SK-N-SH (cell line): Measurements from ENCODE around the gene CENATAC. TPM values are rescaled to one million over a fixed set of nuclear protein-coding genes. Genes with fewer than 3 reads are reported as not detected.

Experiments
- CTCF ChIA-PET: fragments of 300-600, 350-600 bp; formaldehyde crosslinking; extraction: SDS; loops from one replicate; lab custom pipeline; 2021; lab: Yijun Ruan, JAX
- POLR2A ChIA-PET: fragments of 350-600 bp; sonication (Branson Sonifier 250); formaldehyde crosslinking; extraction: SDS; loops from one replicate; lab custom pipeline; 2020; ENCODE audit warnings: antibody characterized with exemption, inconsistent platforms; lab: Yijun Ruan, JAX
- DNase-seq: peaks from one replicate; pipeline ENCODE4 v3.0.0; 2012
- H2AFZ ChIP-seq: fragments of 200-600 bp; sonication (generic); 2 replicates; pipeline ENCODE4 v1.8.1; 2016; ENCODE audit warnings: antibody characterized with exemption, mild to moderate bottlenecking, low read depth
- H3F3A ChIP-seq: fragments of 200-600 bp; sonication (generic); replicated peaks from 2 replicates; pipeline ENCODE3; 2016; ENCODE audit warnings: antibody characterized with exemption, mild to moderate bottlenecking; ENCODE audit not compliant: insufficient read depth
- H3K27ac ChIP-seq, 2 experiments: fragments of 200-500 bp in 1 of 2; fragments of 200-600 bp in 1 of 2; sonication (Bioruptor generic) in 1 of 2; sonication (generic), shearing (Covaris generic) in 1 of 2; 2 replicates each; pipeline versions ENCODE4 v1.5.1 to v1.6.1; 2014 to 2016; ENCODE audit warnings: low read depth in 2 of 2, inconsistent platforms in 1 of 2, low read length in 1 of 2, mild to moderate bottlenecking in 1 of 2, mixed read lengths in 1 of 2
- H3K27me3 ChIP-seq: fragments of 200-600 bp; sonication (generic), shearing (Covaris generic); 2 replicates; pipeline ENCODE4 v1.6.1; 2016; ENCODE audit warnings: mixed run types; ENCODE audit not compliant: insufficient read depth
- H3K36me3 ChIP-seq, 2 experiments: fragments of 200-500 bp in 1 of 2; fragments of 200-600 bp in 1 of 2; sonication (Bioruptor generic) in 1 of 2; sonication (generic) in 1 of 2; replicated peaks in 1 of 2; 2 replicates each; pipeline versions ENCODE3 to v1.5.1; 2014 to 2016; ENCODE audit warnings: low read length in 1 of 2, mild to moderate bottlenecking in 1 of 2; ENCODE audit not compliant: insufficient read depth in 2 of 2, control insufficient read depth in 1 of 2
- H3K4me1 ChIP-seq, 2 experiments: fragments of 200-500 bp in 1 of 2; fragments of 200-600 bp in 1 of 2; sonication (Bioruptor generic) in 1 of 2; sonication (generic), shearing (Covaris generic) in 1 of 2; 2 replicates each; pipeline versions ENCODE4 v1.5.1 to v1.6.1; 2014 to 2016; ENCODE audit warnings: low read depth in 1 of 2, low read length in 1 of 2, mixed run types in 1 of 2; ENCODE audit not compliant: insufficient read depth in 2 of 2, control insufficient read depth in 1 of 2
- H3K4me2 ChIP-seq: fragments of 200-600 bp; sonication (generic), shearing (Covaris generic); 2 replicates; pipeline ENCODE4 v1.6.1; 2017; ENCODE audit warnings: mixed run types
- H3K4me3 ChIP-seq, 2 experiments: fragments of 200-500 bp in 1 of 2; fragments of 200-600 bp in 1 of 2; sonication (Bioruptor generic) in 1 of 2; sonication (generic), shearing (Covaris generic) in 1 of 2; 2 replicates each; pipeline versions ENCODE4 v1.5.1 to v1.8.1; 2014 to 2016; ENCODE audit warnings: low read depth in 2 of 2, inconsistent platforms in 1 of 2, low read length in 1 of 2, mild to moderate bottlenecking in 1 of 2, mixed read lengths in 1 of 2, moderate library complexity in 1 of 2
- H3K79me2 ChIP-seq: fragments of 200-600 bp; sonication (generic); 2 replicates; pipeline ENCODE4 v1.8.1; 2017; ENCODE audit warnings: mild to moderate bottlenecking; ENCODE audit not compliant: insufficient read depth
- H3K9ac ChIP-seq: fragments of 200-600 bp; sonication (generic); 2 replicates; pipeline ENCODE4 v1.6.1; 2017; ENCODE audit warnings: mixed run types
- H3K9me2 ChIP-seq: fragments of 200-600 bp; sonication (generic); 2 replicates; pipeline ENCODE4 v1.6.1; 2017; ENCODE audit warnings: mixed run types
- H3K9me3 ChIP-seq: fragments of 200-600 bp; sonication (generic); 2 replicates; pipeline ENCODE4 v1.6.1; 2017; ENCODE audit warnings: mixed run types, mild to moderate bottlenecking, moderate library complexity
- H4K20me1 ChIP-seq: fragments of 200-600 bp; sonication (generic); 2 replicates; pipeline ENCODE4 v1.6.1; 2017; ENCODE audit warnings: mild to moderate bottlenecking, mixed run types; ENCODE audit not compliant: insufficient read depth
- CHD2 ChIP-seq: fragments of 150-350 bp; IDR thresholded peaks from 2 replicates; pipeline ENCODE4 v1.6.1; 2018; ENCODE audit warnings: low read length; ENCODE audit not compliant: partially characterized antibody
- ELF1 ChIP-seq: IDR thresholded peaks from 2 replicates; pipeline ENCODE4 v1.4.0; 2012
- EP300 ChIP-seq, 2 experiments: IDR thresholded peaks; 2 replicates each; pipeline versions ENCODE4 v1.4.0 to v1.6.1; 2012; ENCODE audit warnings: borderline replicate concordance in 1 of 2, low read depth in 1 of 2, low read length in 1 of 2
- EZH2phosphoT487 ChIP-seq: fragments of 200-600 bp; sonication (generic); IDR thresholded peaks from 2 replicates; pipeline ENCODE4 v1.6.1; 2017; ENCODE audit warnings: low read depth, mixed run types, mild to moderate bottlenecking, antibody characterized with exemption, moderate library complexity, borderline replicate concordance
- FOSL2 ChIP-seq: IDR thresholded peaks from 2 replicates; pipeline ENCODE4 v1.4.0; 2012; ENCODE audit warnings: low read depth, mild to moderate bottlenecking, moderate library complexity, borderline replicate concordance
- FOXJ3 ChIP-seq: sonication (generic); formaldehyde crosslinking; IDR thresholded peaks from 2 replicates; pipeline ENCODE4 v1.5.1; 2020; ENCODE audit warnings: mild to moderate bottlenecking, missing genetic modification reagents
- FOXM1 ChIP-seq: IDR thresholded peaks from 2 replicates; pipeline ENCODE4 v1.4.0; 2012; ENCODE audit warnings: low read depth, mild to moderate bottlenecking
- GABPA ChIP-seq: IDR thresholded peaks from 2 replicates; pipeline ENCODE4 v1.4.0; 2012; ENCODE audit warnings: low read depth, mild to moderate bottlenecking
- GATA2 ChIP-seq: sonication (generic); formaldehyde crosslinking; IDR thresholded peaks from 2 replicates; pipeline ENCODE4 v1.5.0; 2020; ENCODE audit warnings: mild to moderate bottlenecking, missing genetic modification reagents
- JUND ChIP-seq: IDR thresholded peaks from 2 replicates; pipeline ENCODE4 v1.4.0; 2012
- MEF2A ChIP-seq: IDR thresholded peaks from 2 replicates; pipeline ENCODE4 v1.4.0; 2012; ENCODE audit warnings: low read depth, borderline replicate concordance
- MXI1 ChIP-seq: IDR thresholded peaks from 2 replicates; pipeline ENCODE4 v1.6.1; 2012; ENCODE audit warnings: mild to moderate bottlenecking, low read depth, low read length, improper control_type of control experiment
- NFIC ChIP-seq: IDR thresholded peaks from 2 replicates; pipeline ENCODE4 v1.4.0; 2012; ENCODE audit warnings: borderline replicate concordance
- POLR2AphosphoS5 ChIP-seq: IDR thresholded peaks from 2 replicates; pipeline ENCODE4 v1.6.1; 2012; ENCODE audit warnings: low read depth, low read length
- RAD21 ChIP-seq: IDR thresholded peaks from 2 replicates; pipeline ENCODE4 v1.6.1; 2012; ENCODE audit warnings: mild to moderate bottlenecking, low read length
- RFX5 ChIP-seq: IDR thresholded peaks from 2 replicates; pipeline ENCODE4 v1.6.1; 2012; ENCODE audit warnings: mild to moderate bottlenecking, improper control_type of control experiment, low read length
- RXRA ChIP-seq: IDR thresholded peaks from 2 replicates; pipeline ENCODE4 v1.4.0; 2012; ENCODE audit warnings: low read depth, mild to moderate bottlenecking, borderline replicate concordance
- SIN3A ChIP-seq: IDR thresholded peaks from 2 replicates; pipeline ENCODE4 v1.6.1; 2012; ENCODE audit warnings: low read depth, mild to moderate bottlenecking, low read length, moderate library complexity, borderline replicate concordance
- SMC3 ChIP-seq: IDR thresholded peaks from 2 replicates; pipeline ENCODE4 v1.6.1; 2012; ENCODE audit warnings: low read depth, low read length, improper control_type of control experiment
- TCF12 ChIP-seq: IDR thresholded peaks from 2 replicates; pipeline ENCODE4 v1.4.0; 2012
- TEAD4 ChIP-seq: IDR thresholded peaks from 2 replicates; pipeline ENCODE4 v1.4.0; 2012; ENCODE audit warnings: mild to moderate bottlenecking, borderline replicate concordance; ENCODE audit not compliant: insufficient read depth
- WGBS: methylation state at CpG from one replicate; pipeline ENCODE4 v1.1.6; 2017; ENCODE audit warnings: low lambda C conversion rate; 5-methylcytosine and 5-hydroxymethylcytosine counted together
- polyA plus RNA-seq, 3 experiments: library from polyadenylated mRNA; depleted of rRNA; stranded (reverse); fragments of >200 nt; gene quantifications; 2 replicates each; pipeline ENCODE4 v1.2.3, GENCODE V29; 2012
- TF ChIP-seq, protein P1 (sequence below): fragments of 150-350 bp; IDR thresholded peaks from 2 replicates; pipeline ENCODE4 v1.6.1; 2016; ENCODE audit warnings: mild to moderate bottlenecking, low read depth, low read length
- TF ChIP-seq, protein P2 (sequence below): IDR thresholded peaks from 2 replicates; pipeline ENCODE4; 2012
- TF ChIP-seq, protein P3 (sequence below): fragments of 200-600 bp; sonication (generic); IDR thresholded peaks from 2 replicates; pipeline ENCODE4 v1.6.1; 2017; ENCODE audit warnings: antibody characterized with exemption, mild to moderate bottlenecking, moderate library complexity
- TF ChIP-seq, protein P4 (sequence below): IDR thresholded peaks from 2 replicates; pipeline ENCODE4 v1.4.0; 2012; ENCODE audit warnings: low read depth, borderline replicate concordance
- TF ChIP-seq, protein P5 (sequence below): fragments of 150-350 bp; IDR thresholded peaks from 2 replicates; pipeline ENCODE4 v1.6.1; 2017; ENCODE audit warnings: antibody characterized with exemption, low read length, low read depth, borderline replicate concordance

Gene CENATAC
- polyA plus RNA-seq, 1 of the 3 experiments (the other 2 are of a cell fraction), result 16.0 TPM

DNA sequence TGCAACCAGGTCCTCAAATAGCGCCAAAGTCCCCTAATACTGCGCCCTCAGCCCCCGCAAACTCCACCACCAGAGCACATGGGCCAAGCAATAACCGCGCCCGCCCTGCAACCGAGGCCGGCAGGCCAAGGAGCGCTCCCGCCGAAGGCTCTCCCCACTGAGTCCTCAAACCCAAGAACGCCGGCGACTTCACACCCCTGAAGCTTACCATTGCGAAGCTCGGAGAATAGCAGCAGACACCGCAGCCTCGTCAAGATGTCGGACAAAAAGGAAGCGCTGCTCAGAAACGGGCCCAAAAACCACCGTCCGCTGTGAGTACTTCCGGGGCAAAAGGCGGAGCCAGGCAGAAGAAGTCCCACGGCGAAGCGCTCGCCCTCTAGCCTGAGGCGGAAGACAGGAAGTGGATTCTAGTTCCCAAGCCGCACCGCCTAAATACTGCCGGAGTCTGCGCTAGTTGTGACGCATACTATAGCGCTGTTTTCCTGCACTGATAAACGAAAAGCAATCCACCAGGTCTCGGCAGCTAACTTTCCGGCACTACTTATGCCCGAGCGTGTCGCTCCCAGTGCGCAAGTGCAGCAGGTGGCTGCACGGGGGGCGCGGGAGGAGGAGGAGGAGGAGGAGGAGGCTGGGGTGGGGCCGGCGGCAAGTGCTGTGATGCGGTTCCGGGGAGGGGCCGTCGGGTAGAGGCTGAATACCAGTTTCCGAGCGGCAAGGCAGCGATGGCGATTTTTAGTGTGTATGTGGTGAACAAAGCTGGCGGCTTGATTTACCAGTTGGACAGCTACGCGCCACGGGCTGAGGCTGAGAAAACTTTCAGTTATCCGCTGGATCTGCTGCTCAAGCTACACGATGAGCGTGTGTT lies 20.4 kb downstream of the CENATAC start, which contains the start of the genes RPS25 and TRAPPC4:
RPS25 (minus strand) TSS at position 270 of the 865 bp plus-strand sequence; CDS start at position 211, 59 bp downstream.
TRAPPC4 (plus strand) TSS at position 693 of the 865 bp plus-strand sequence; CDS start at position 723, 30 bp downstream.
- POLR2A ChIA-PET, result interaction anchor here (0.6 to 2.3 kb wide), 8 partner anchors 9 to 204 kb away, joined by 3 to 13 read pairs (median 3); partner anchors contain the start of genes HYOU1, SLC37A4 and VPS11
- WGBS, result under 1% methylated on average over 26 of the region's 63 CpGs
- TF ChIP-seq GATA2 (no peak), ELF1 (peak; percentile 90), NFIC (no peak), FOSL2 (no peak), MXI1 (peak; percentile 52), SIN3A (peak; percentile 42; the same call in 1 of the 2 replicates), GABPA (peak; percentile 97), TCF12 (peak; percentile 15; the same call in 1 of the 2 replicates), FOXJ3 (CRISPR knock-in tag) (no peak), CHD2 (peak; percentile 93), EP300 (IDR thresholded peaks at IDR 0.05; ENCODE audit: borderline replicate concordance in 1 of 2, low read depth in 1 of 2, low read length in 1 of 2) (0 out of 4 replicates have a peak, but pooled peaks of 1 of the 2 experiments have one; percentile 25), RAD21 (no peak), EZH2phosphoT487 (no peak), TEAD4 (no peak), SMC3 (no peak), RFX5 (no peak; the same call in 1 of the 2 replicates), POLR2AphosphoS5 (peak; percentile 94), JUND (no peak), FOXM1 (no peak), RXRA (no peak), MEF2A (no peak)
- TF ChIP-seq, protein P1, sequence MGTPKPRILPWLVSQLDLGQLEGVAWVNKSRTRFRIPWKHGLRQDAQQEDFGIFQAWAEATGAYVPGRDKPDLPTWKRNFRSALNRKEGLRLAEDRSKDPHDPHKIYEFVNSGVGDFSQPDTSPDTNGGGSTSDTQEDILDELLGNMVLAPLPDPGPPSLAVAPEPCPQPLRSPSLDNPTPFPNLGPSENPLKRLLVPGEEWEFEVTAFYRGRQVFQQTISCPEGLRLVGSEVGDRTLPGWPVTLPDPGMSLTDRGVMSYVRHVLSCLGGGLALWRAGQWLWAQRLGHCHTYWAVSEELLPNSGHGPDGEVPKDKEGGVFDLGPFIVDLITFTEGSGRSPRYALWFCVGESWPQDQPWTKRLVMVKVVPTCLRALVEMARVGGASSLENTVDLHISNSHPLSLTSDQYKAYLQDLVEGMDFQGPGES, result no peak
- TF ChIP-seq, protein P2, sequence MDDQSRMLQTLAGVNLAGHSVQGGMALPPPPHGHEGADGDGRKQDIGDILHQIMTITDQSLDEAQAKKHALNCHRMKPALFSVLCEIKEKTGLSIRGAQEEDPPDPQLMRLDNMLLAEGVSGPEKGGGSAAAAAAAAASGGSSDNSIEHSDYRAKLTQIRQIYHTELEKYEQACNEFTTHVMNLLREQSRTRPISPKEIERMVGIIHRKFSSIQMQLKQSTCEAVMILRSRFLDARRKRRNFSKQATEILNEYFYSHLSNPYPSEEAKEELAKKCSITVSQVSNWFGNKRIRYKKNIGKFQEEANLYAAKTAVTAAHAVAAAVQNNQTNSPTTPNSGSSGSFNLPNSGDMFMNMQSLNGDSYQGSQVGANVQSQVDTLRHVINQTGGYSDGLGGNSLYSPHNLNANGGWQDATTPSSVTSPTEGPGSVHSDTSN, result no peak
- TF ChIP-seq, protein P3, sequence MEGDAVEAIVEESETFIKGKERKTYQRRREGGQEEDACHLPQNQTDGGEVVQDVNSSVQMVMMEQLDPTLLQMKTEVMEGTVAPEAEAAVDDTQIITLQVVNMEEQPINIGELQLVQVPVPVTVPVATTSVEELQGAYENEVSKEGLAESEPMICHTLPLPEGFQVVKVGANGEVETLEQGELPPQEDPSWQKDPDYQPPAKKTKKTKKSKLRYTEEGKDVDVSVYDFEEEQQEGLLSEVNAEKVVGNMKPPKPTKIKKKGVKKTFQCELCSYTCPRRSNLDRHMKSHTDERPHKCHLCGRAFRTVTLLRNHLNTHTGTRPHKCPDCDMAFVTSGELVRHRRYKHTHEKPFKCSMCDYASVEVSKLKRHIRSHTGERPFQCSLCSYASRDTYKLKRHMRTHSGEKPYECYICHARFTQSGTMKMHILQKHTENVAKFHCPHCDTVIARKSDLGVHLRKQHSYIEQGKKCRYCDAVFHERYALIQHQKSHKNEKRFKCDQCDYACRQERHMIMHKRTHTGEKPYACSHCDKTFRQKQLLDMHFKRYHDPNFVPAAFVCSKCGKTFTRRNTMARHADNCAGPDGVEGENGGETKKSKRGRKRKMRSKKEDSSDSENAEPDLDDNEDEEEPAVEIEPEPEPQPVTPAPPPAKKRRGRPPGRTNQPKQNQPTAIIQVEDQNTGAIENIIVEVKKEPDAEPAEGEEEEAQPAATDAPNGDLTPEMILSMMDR, result no peak; the same call in 1 of the 2 replicates
- TF ChIP-seq, protein P4, sequence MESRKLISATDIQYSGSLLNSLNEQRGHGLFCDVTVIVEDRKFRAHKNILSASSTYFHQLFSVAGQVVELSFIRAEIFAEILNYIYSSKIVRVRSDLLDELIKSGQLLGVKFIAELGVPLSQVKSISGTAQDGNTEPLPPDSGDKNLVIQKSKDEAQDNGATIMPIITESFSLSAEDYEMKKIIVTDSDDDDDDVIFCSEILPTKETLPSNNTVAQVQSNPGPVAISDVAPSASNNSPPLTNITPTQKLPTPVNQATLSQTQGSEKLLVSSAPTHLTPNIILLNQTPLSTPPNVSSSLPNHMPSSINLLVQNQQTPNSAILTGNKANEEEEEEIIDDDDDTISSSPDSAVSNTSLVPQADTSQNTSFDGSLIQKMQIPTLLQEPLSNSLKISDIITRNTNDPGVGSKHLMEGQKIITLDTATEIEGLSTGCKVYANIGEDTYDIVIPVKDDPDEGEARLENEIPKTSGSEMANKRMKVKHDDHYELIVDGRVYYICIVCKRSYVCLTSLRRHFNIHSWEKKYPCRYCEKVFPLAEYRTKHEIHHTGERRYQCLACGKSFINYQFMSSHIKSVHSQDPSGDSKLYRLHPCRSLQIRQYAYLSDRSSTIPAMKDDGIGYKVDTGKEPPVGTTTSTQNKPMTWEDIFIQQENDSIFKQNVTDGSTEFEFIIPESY, result no peak; the same call in 1 of the 2 replicates
- TF ChIP-seq, protein P5, sequence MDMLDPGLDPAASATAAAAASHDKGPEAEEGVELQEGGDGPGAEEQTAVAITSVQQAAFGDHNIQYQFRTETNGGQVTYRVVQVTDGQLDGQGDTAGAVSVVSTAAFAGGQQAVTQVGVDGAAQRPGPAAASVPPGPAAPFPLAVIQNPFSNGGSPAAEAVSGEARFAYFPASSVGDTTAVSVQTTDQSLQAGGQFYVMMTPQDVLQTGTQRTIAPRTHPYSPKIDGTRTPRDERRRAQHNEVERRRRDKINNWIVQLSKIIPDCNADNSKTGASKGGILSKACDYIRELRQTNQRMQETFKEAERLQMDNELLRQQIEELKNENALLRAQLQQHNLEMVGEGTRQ, result no peak

More for the DNA sequence above, 20.4 kb downstream of the CENATAC start, which contains the start of the genes RPS25 and TRAPPC4:
- peak; percentile 92 for DNase-seq
- Histone ChIP-seq H3K79me2 (peaks cover 86% of the 10 kb centered on the region), H4K20me1 (peaks cover 16% of the 10 kb centered on the region), H2AFZ (peak within 1 kb of the TSS; percentile 91), H3K4me1 (peaks cover 15 to 22% of the 10 kb centered on the region in 2 experiments), H3K27me3 (no peaks in the 10 kb centered on the region), H3K4me2 (peak within 1 kb of the TSS; percentile 91), H3K9ac (peak within 1 kb of the TSS; percentile 95), H3K9me2 (no peaks in the 10 kb centered on the region), H3F3A (peaks cover 37% of the 10 kb centered on the region), H3K27ac (peak within 1 kb of the TSS; percentile 92), H3K4me3 (peak within 1 kb of the TSS; percentile 69 to 97), H3K9me3 (no peaks in the 10 kb centered on the region), H3K36me3 (peaks cover 46 to 54% of the 10 kb centered on the region in 2 experiments)
- CTCF ChIA-PET, result interaction anchor here (0.6 to 4.2 kb wide), 5 partner anchors 10 to 328 kb away, joined by 3 to 16 read pairs (median 3); partner anchors contain the start of gene SLC37A4
